Measurements from ENCODE around the gene SRGAP3. TPM values are rescaled to one million over a fixed set of nuclear protein-coding genes. Genes with fewer than 3 reads are reported as not detected.

Gene SRGAP3
- total and polyA plus RNA-seq, 2 donors (not counting 1 experiment from before 2014, with no cell fraction given), result 1.4 to 1.5 TPM

GRCh38 chr3:9102240-9102981 lies 147.0 kb downstream of the SRGAP3 start:
- Histone ChIP-seq H3K4me2 (replicated peaks; ENCODE audit: low read depth, low read length, poor library complexity, severe bottlenecking) (no peak overlapping the region), H3K79me2 (ENCODE audit: control insufficient read depth, insufficient read depth, low read length) (no peaks in the 10 kb centered on the region), H3K4me1 (ENCODE audit: control insufficient read depth in 2 of 2, insufficient read depth in 2 of 2, low read length in 2 of 2) (no peaks in the 10 kb centered on the region), H3K9me3 (ENCODE audit: control extremely low read depth in 1 of 3, control insufficient read depth in 2 of 3, insufficient read depth in 1 of 3, low read length in 2 of 3) (peaks cover 0 to 1% (median 0%) of the 10 kb centered on the region in 3 donors), H3K36me3 (replicated peaks in 1 of 2; ENCODE audit: control extremely low read depth in 1 of 2, control insufficient read depth in 1 of 2, extremely low read depth in 1 of 2, insufficient read depth in 2 of 2, low read length in 1 of 2) (no peaks in the 10 kb centered on the region), H3K9ac (ENCODE audit: low read length) (no peak overlapping the region), H3K4me3 (ENCODE audit: control extremely low read depth in 1 of 5, extremely low read depth in 1 of 5, insufficient read depth in 1 of 5, low read depth in 2 of 5, low read length in 4 of 5) (no peak overlapping the region), H3K27me3 (replicated peaks in 1 of 4; ENCODE audit: control extremely low read depth in 1 of 4, control insufficient read depth in 3 of 4, insufficient read depth in 4 of 4, low read length in 3 of 4) (peaks cover 0 to 4% (median 0%) of the 10 kb centered on the region in 4 experiments), H4K20me1 (ENCODE audit: control insufficient read depth, insufficient read depth, low read length, poor library complexity, severe bottlenecking) (no peaks in the 10 kb centered on the region), H3K27ac (ENCODE audit: low read length in 2 of 2) (no peak overlapping the region), H2AFZ (ENCODE audit: insufficient read depth, low read depth, low read length, poor library complexity, severe bottlenecking) (no peak overlapping the region)
- Mint-ChIP-seq H3K4me1 (no peaks in the 10 kb centered on the region), H3K27ac (no peak overlapping the region), H3K9me3 (ENCODE audit: insufficient read depth) (no peaks in the 10 kb centered on the region), H3K4me3 (no peak overlapping the region), H3K27me3 (peaks cover 3% of the 10 kb centered on the region)
- intact Hi-C loops (cut with micrococcal nuclease), result no loop called here
- no peak for ATAC-seq (ENCODE audit: low read depth)
- 94% methylated on average over 11 of the region's 12 CpGs for WGBS (ENCODE audit: insufficient coverage)
- POLR2A ChIA-PET, result no interaction called here
- CTCF ChIA-PET, result no interaction called here
- no peak for DNase-seq
- no peak for TF ChIP-seq EZH2 (IDR thresholded peaks at IDR 0.05; ENCODE audit: borderline replicate concordance, insufficient read depth, low read depth, low read length, poor library complexity, severe bottlenecking)
- TF ChIP-seq CTCF (IDR thresholded peaks at IDR 0.05), result no peak

GRCh38 chr3:9101286-9101685 lies 148.2 kb downstream of the SRGAP3 start:
- H3K27ac ChIP-seq (ENCODE audit: low read length in 2 of 2), result no peak overlapping the region
- no peaks in the 10 kb centered on the region for H3K4me1 ChIP-seq (ENCODE audit: control insufficient read depth in 2 of 2, insufficient read depth in 2 of 2, low read length in 2 of 2)
- ATAC-seq (ENCODE audit: low read depth), result no peak
- no peaks in the 10 kb centered on the region for H3K4me1 Mint-ChIP-seq
- H2AFZ ChIP-seq (ENCODE audit: insufficient read depth, low read depth, low read length, poor library complexity, severe bottlenecking), result no peak overlapping the region
- H3K4me3 Mint-ChIP-seq, result no peak overlapping the region
- H3K4me3 ChIP-seq (ENCODE audit: control extremely low read depth in 1 of 5, extremely low read depth in 1 of 5, insufficient read depth in 1 of 5, low read depth in 2 of 5, low read length in 4 of 5), result no peak overlapping the region
- H3K27me3 ChIP-seq (replicated peaks in 1 of 4; ENCODE audit: control extremely low read depth in 1 of 4, control insufficient read depth in 3 of 4, insufficient read depth in 4 of 4, low read length in 3 of 4), result peaks cover 0 to 4% (median 0%) of the 10 kb centered on the region in 4 experiments
- ChIA-PET CTCF (no interaction called here), POLR2A (no interaction called here)
- H3K27me3 Mint-ChIP-seq, result peaks cover 3% of the 10 kb centered on the region
- WGBS (ENCODE audit: insufficient coverage), result 95% methylated on average over 7 of the region's 12 CpGs
- H3K79me2 ChIP-seq (ENCODE audit: control insufficient read depth, insufficient read depth, low read length), result no peaks in the 10 kb centered on the region
- H3K9me3 Mint-ChIP-seq (ENCODE audit: insufficient read depth), result no peaks in the 10 kb centered on the region
- no peak overlapping the region for H3K27ac Mint-ChIP-seq
- H3K9me3 ChIP-seq (ENCODE audit: control extremely low read depth in 1 of 3, control insufficient read depth in 2 of 3, insufficient read depth in 1 of 3, low read length in 2 of 3), result peaks cover 0 to 3% (median 0%) of the 10 kb centered on the region in 3 donors
- no peak overlapping the region for H3K4me2 ChIP-seq (replicated peaks; ENCODE audit: low read depth, low read length, poor library complexity, severe bottlenecking)
- TF ChIP-seq EZH2 (IDR thresholded peaks at IDR 0.05; ENCODE audit: borderline replicate concordance, insufficient read depth, low read depth, low read length, poor library complexity, severe bottlenecking), result no peak
- TF ChIP-seq CTCF (IDR thresholded peaks at IDR 0.05), result no peak
- DNase-seq, result no peak
- no peaks in the 10 kb centered on the region for H4K20me1 ChIP-seq (ENCODE audit: control insufficient read depth, insufficient read depth, low read length, poor library complexity, severe bottlenecking)
- H3K36me3 ChIP-seq (replicated peaks in 1 of 2; ENCODE audit: control extremely low read depth in 1 of 2, control insufficient read depth in 1 of 2, extremely low read depth in 1 of 2, insufficient read depth in 2 of 2, low read length in 1 of 2), result no peaks in the 10 kb centered on the region
- intact Hi-C loops (cut with micrococcal nuclease), result no loop called here
- H3K9ac ChIP-seq (ENCODE audit: low read length), result no peak overlapping the region

Data from B cell (primary cell).